Measurements from ENCODE around the gene GATA5. TPM values are rescaled to one million over a fixed set of nuclear protein-coding genes. Genes with fewer than 3 reads are reported as not detected.

The GATA5 gene
- total and polyA plus RNA-seq, 10 of the 15 experiments (the other 5 are each of a cell fraction or from before 2014, with no cell fraction given) = not detected

DNA sequence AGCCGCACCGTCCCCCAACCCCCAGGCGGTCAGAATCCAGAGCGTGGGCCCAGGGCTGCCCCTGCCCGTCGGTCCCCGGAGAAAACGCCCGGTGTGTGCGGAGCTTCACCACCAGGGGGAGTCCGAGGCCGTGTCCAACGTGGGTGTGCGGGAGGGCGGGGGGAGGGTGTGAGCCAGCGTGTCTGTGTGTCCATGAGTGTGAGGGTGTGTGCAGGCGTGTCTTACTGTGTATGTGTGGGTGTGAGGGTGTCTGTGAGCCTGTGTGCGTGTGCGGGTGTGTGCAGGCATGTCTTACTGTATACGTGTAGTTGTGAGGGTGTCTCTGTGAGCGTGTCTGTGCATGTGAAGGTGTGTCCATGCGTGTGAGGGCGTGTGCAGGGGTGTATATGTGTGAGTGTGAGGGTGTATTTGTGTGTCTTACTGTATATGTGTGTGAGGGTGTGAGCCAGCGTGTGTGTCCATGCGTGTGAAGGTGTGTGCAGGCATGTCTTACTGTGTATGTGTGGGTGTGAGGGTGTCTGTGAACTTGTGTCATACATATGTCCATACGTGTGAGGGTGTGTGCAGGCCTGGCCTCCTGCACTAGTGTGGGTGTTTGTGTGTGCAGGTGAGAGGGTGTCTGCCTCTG, 24.6 kb upstream of the GATA5 start:
- ATAC-seq (peak; percentile 67), DNase-seq (ENCODE audit: low read depth, low spot score) (no peak), FAIRE-seq (peak; percentile 18)
- H3K36me3 ChIP-seq (ENCODE audit: control insufficient read depth in 2 of 2, insufficient read depth in 2 of 2, low read length in 1 of 2) = no peaks in the 10 kb centered on the region
- H3K27ac ChIP-seq (ENCODE audit: control insufficient read depth, insufficient read depth) = no peak overlapping the region
- ChIA-PET POLR2A (interaction anchor here (0.5 to 1.4 kb wide), 3 partner anchors 113 to 291 kb away, joined by 3 to 5 read pairs (median 3); no protein-coding TSS in a partner anchor), RAD21 (ENCODE audit: unreplicated experiment) (interaction anchor here (1.2 to 1.8 kb wide), 8 partner anchors 91 to 294 kb away, joined by 3 to 21 read pairs (median 5); no protein-coding TSS in a partner anchor), CTCF (interaction anchor here (0.6 to 2.1 kb wide), 17 partner anchors 22 to 304 kb away, joined by 3 to 41 read pairs (median 4); partner anchors contain the start of genes OGFR and SLCO4A1), SMC1A (ENCODE audit: uncharacterized antibody, unreplicated experiment) (interaction anchor here (0.7 to 1.9 kb wide), 6 partner anchors 16 to 294 kb away, joined by 3 to 9 read pairs (median 4); no protein-coding TSS in a partner anchor)
- no TSS peak for BruUV-seq (replicated peaks)
- no peak overlapping the region for H2AFZ ChIP-seq (ENCODE audit: control insufficient read depth, low read depth, low read length)
- no peaks in the 10 kb centered on the region for H3K27me3 ChIP-seq (replicated peaks in 1 of 2; ENCODE audit: control insufficient read depth in 2 of 2, insufficient read depth in 2 of 2, low read length in 1 of 2)
- H3K4me1 ChIP-seq (ENCODE audit: control insufficient read depth, insufficient read depth, low read length) = peaks cover 18% of the 10 kb centered on the region
- H3K9ac ChIP-seq (ENCODE audit: control insufficient read depth, insufficient read depth, low read length) = no peak overlapping the region
- intact Hi-C loops (cut with micrococcal nuclease; ENCODE audit: unreplicated experiment) = loop anchor here (1.0 to 5.0 kb wide), 3 partner anchors 117 to 307 kb away; no protein-coding TSS in a partner anchor
- H3K4me3 ChIP-seq = no peak overlapping the region
- H3K79me2 ChIP-seq (ENCODE audit: control insufficient read depth, insufficient read depth, low read length) = no peaks in the 10 kb centered on the region
- H3K9me3 ChIP-seq (replicated peaks; ENCODE audit: control insufficient read depth, insufficient read depth, low read length) = no peaks in the 10 kb centered on the region
- in situ Hi-C loops (cut with MboI) = loop anchor here (5.0 kb wide), 2 partner anchors 117 to 292 kb away; no protein-coding TSS in a partner anchor
- no peaks in the 10 kb centered on the region for H4K20me1 ChIP-seq (ENCODE audit: control insufficient read depth, insufficient read depth)
- WGBS (ENCODE audit: insufficient coverage, insufficient replicate concordance, low lambda C conversion rate, missing lambda C conversion rate) = 24% methylated on average over 26 of the region's 26 CpGs
- H3K4me2 ChIP-seq (ENCODE audit: control insufficient read depth, insufficient read depth) = no peak overlapping the region
- TF ChIP-seq CREB1 (IDR thresholded peaks at IDR 0.05; ENCODE audit: low read depth) = peak; percentile 29; the same call in 1 of the 2 replicates
- peak; percentile 98 for TF ChIP-seq HDGF (IDR thresholded peaks at IDR 0.05)
- TF ChIP-seq MTA3 (IDR thresholded peaks at IDR 0.05; ENCODE audit: borderline replicate concordance, low read length) = no peak
- TF ChIP-seq EGR1 (IDR thresholded peaks at IDR 0.05; ENCODE audit: borderline replicate concordance in 1 of 2, low read depth in 2 of 2, low read length in 2 of 2) = peak in 1 of 2 experiments; percentile 81; a peak in 2 of 3 replicates
- TF ChIP-seq, protein P1, sequence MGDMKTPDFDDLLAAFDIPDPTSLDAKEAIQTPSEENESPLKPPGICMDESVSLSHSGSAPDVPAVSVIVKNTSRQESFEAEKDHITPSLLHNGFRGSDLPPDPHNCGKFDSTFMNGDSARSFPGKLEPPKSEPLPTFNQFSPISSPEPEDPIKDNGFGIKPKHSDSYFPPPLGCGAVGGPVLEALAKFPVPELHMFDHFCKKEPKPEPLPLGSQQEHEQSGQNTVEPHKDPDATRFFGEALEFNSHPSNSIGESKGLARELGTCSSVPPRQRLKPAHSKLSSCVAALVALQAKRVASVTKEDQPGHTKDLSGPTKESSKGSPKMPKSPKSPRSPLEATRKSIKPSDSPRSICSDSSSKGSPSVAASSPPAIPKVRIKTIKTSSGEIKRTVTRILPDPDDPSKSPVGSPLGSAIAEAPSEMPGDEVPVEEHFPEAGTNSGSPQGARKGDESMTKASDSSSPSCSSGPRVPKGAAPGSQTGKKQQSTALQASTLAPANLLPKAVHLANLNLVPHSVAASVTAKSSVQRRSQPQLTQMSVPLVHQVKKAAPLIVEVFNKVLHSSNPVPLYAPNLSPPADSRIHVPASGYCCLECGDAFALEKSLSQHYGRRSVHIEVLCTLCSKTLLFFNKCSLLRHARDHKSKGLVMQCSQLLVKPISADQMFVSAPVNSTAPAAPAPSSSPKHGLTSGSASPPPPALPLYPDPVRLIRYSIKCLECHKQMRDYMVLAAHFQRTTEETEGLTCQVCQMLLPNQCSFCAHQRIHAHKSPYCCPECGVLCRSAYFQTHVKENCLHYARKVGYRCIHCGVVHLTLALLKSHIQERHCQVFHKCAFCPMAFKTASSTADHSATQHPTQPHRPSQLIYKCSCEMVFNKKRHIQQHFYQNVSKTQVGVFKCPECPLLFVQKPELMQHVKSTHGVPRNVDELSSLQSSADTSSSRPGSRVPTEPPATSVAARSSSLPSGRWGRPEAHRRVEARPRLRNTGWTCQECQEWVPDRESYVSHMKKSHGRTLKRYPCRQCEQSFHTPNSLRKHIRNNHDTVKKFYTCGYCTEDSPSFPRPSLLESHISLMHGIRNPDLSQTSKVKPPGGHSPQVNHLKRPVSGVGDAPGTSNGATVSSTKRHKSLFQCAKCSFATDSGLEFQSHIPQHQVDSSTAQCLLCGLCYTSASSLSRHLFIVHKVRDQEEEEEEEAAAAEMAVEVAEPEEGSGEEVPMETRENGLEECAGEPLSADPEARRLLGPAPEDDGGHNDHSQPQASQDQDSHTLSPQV (IDR thresholded peaks at IDR 0.05) = no peak
- TF ChIP-seq CREM (IDR thresholded peaks at IDR 0.05; ENCODE audit: low read depth) = peak; percentile 44; the same call in 1 of the 2 replicates
- no peak for TF ChIP-seq POLR2AphosphoS5 (IDR thresholded peaks at IDR 0.05; ENCODE audit: low read length)
- TF ChIP-seq, protein P2, sequence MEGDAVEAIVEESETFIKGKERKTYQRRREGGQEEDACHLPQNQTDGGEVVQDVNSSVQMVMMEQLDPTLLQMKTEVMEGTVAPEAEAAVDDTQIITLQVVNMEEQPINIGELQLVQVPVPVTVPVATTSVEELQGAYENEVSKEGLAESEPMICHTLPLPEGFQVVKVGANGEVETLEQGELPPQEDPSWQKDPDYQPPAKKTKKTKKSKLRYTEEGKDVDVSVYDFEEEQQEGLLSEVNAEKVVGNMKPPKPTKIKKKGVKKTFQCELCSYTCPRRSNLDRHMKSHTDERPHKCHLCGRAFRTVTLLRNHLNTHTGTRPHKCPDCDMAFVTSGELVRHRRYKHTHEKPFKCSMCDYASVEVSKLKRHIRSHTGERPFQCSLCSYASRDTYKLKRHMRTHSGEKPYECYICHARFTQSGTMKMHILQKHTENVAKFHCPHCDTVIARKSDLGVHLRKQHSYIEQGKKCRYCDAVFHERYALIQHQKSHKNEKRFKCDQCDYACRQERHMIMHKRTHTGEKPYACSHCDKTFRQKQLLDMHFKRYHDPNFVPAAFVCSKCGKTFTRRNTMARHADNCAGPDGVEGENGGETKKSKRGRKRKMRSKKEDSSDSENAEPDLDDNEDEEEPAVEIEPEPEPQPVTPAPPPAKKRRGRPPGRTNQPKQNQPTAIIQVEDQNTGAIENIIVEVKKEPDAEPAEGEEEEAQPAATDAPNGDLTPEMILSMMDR (IDR thresholded peaks at IDR 0.05 in 2 of 3, conservative IDR thresholded peaks at IDR 0.05 in 1 of 3; ENCODE audit: control insufficient read depth in 2 of 3, extremely low read depth in 1 of 3, insufficient read depth in 1 of 3, low read depth in 3 of 3, low read length in 3 of 3) = peak; percentile 80 to 93 (median 92)
- no peak for TF ChIP-seq RELA (IDR thresholded peaks at IDR 0.05; ENCODE audit: borderline replicate concordance, partially characterized antibody)
- TF ChIP-seq MEF2B (IDR thresholded peaks at IDR 0.05; ENCODE audit: partially characterized antibody, poor library complexity, severe bottlenecking) = peak; percentile 53
- 0 out of 2 replicates have a peak, but pooled peaks have one; percentile 31 for TF ChIP-seq GATAD2B (conservative IDR thresholded peaks at IDR 0.05; ENCODE audit: low read depth)
- peak; percentile 33; the same call in 1 of the 2 replicates for TF ChIP-seq IKZF1 (conservative IDR thresholded peaks at IDR 0.05)
- peak; percentile 85 for TF ChIP-seq RAD21 (IDR thresholded peaks at IDR 0.05; ENCODE audit: insufficient read depth, low read depth, low read length)
- TF ChIP-seq TBL1XR1 (IDR thresholded peaks at IDR 0.05; ENCODE audit: low read depth, low read length) = no peak
- no peak for TF ChIP-seq SPI1 (IDR thresholded peaks at IDR 0.05; ENCODE audit: borderline replicate concordance, insufficient read depth, low read depth, low read length)
- TF ChIP-seq, protein P3, sequence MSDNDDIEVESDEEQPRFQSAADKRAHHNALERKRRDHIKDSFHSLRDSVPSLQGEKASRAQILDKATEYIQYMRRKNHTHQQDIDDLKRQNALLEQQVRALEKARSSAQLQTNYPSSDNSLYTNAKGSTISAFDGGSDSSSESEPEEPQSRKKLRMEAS (IDR thresholded peaks at IDR 0.05; ENCODE audit: low read depth, low read length) = no peak
- TF ChIP-seq EED (IDR thresholded peaks at IDR 0.05; ENCODE audit: low read depth) = no peak
